Measurements from ENCODE around the gene GRHL1.

- no peak for TF ChIP-seq EZH2 (IDR thresholded peaks at IDR 0.05; ENCODE audit: borderline replicate concordance, low read length)
- no peak for TF ChIP-seq CTCF (conservative IDR thresholded peaks at IDR 0.05 in 1 of 2, IDR thresholded peaks at IDR 0.05 in 1 of 2; ENCODE audit: extremely low read depth in 1 of 2, insufficient read depth in 1 of 2, low read depth in 1 of 2, low read length in 2 of 2)
Measured at GRCh38 chr2:9946076-9946475, 5.4 kb upstream of the GRHL1 start.

Measured in mammary epithelial cell (primary cell).